Amniotic stem cell (primary cell): Measurements from ENCODE around the gene PNPLA3.

Source experiments
- DNase-seq: peaks from one replicate; lab custom pipeline; 2025; lab: John Stamatoyannopoulos, UW

Gene PNPLA3

DNA sequence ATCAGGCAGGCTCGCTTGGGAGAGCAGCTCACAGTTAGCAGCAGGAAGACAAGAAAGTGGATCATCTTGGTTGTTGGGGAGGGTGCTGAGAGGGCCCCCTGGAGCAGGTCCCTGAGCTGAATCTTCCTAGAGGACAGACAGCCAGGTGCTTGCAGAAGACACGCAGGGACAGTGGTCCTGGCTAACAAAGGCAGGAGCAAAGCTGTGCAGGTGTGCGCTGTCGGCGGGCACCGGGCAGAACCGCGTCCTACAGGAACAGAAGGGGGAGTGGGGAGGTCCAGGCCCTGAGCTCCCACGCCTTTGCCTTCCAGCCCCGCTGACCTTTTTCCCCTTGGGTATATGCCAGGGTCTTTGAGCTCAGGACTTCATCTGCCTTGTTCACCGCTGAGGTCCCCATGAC, 70.4 kb downstream of the PNPLA3 start:
- DNase-seq, result no peak

GRCh38 chr22:43994416-43994815, 70.8 kb downstream of the PNPLA3 start:
- DNase-seq, result no peak

- no peak for DNase-seq
These were observed 71.6 kb downstream of the PNPLA3 start for GRCh38 chr22:43995057-43995685.

DNA sequence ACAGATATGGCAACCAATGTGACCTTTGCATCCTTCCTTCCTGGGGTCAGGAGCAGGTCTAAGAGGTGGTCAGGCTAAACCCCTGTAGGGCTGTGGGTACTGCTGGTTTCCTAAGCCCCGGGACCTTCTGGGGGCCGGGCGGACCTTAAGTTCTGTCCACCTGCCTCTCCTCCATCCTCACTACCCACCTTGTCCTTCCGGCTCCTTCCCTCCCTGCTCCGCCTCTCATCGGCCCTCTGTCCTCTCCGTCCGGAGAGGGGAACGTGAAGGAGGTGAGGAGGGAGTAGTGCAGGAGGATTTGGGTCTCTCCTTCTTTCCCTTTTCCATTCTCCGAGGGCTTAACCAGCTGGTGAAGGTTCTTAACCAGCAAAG, 72.2 kb downstream of the PNPLA3 start:
- DNase-seq, result no peak

DNA sequence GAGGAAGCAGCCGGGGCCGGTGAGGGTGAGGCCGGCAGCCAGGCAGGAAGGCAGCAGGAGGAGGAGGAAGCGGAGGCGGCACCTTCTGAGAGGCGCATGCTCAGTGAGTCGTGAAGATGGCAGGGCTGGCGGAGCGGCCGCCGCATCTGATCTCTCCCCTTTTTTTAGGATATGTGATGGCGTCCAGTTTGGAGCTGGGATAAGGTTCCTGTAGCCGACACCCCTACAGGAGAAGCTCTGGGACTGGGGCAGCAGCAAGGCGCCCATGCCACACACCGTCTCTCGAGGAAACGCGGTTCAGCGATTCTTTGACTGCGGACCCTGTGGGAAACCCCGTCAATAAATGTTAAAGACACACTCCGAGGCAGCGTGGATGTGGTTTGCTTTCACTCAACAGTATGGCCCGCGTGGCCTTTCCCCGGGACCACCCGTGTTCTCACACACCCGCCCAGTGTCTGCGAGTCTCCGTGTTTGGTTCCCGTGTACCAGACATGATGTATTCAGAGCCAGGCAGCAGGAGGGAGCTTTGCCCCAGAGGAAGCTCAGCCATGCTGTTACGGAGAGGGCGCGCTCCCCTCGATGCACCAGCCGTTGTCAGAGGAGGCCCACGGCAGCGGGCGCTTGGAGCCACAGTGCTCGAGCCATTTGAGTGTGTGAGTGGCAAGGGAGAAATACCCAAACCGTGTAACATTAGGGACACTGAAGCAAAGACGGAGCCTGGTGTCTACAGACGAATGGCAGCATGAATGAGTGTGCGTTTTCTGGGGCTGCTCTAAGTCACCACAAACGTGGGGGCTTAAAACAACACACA, 72.8 kb downstream of the PNPLA3 start:
- DNase-seq, result no peak

- no peak for DNase-seq
These were observed 73.3 kb downstream of the PNPLA3 start for GRCh38 chr22:43996981-43997265.
